WTC11 (cell line): Measurements from ENCODE around the gene GRXCR2. TPM values are rescaled to one million over a fixed set of nuclear protein-coding genes. Genes with fewer than 3 reads are reported as not detected.

Experiments used
- ATAC-seq: fragments of 200-7000 bp; cut with Tn5 transposase; 2 replicates; pipeline ENCODE4 v1.10.0; 2021; ENCODE audit warnings: mild to moderate bottlenecking, moderate library complexity
- CTCF ChIA-PET: fragments of 300-600 bp; sonication (Branson Sonifier 250); formaldehyde crosslinking; loops from one replicate; lab custom pipeline; 2021; ENCODE audit warnings: antibody characterized with exemption; lab: Charles Lee
- POLR2A ChIA-PET: fragments of 350-600 bp; sonication (Branson Sonifier 250); formaldehyde crosslinking; loops from one replicate; lab custom pipeline; 2021; ENCODE audit warnings: antibody characterized with exemption; lab: Charles Lee
- DNase-seq: peaks from one replicate; pipeline ENCODE4 v3.0.0; 2021; ENCODE audit warnings: low spot score
- H3K27ac Mint-ChIP-seq: 2 replicates; pipeline ENCODE4 v1.8.0; 2021; ENCODE audit warnings: mixed read lengths
- H3K27me3 Mint-ChIP-seq: 2 replicates; pipeline ENCODE4 v1.8.0; 2021; ENCODE audit warnings: low read depth, mild to moderate bottlenecking, moderate library complexity, mixed read lengths
- H3K36me3 Mint-ChIP-seq: 2 replicates; pipeline ENCODE4 v1.8.0; 2021; ENCODE audit warnings: mixed read lengths
- H3K4me1 Mint-ChIP-seq: 2 replicates; pipeline ENCODE4 v1.8.0; 2022; ENCODE audit warnings: mixed read lengths
- H3K4me3 Mint-ChIP-seq: 2 replicates; pipeline ENCODE4 v1.8.0; 2021; ENCODE audit warnings: mild to moderate bottlenecking, moderate library complexity, mixed read lengths
- H3K9me3 Mint-ChIP-seq: 2 replicates; pipeline ENCODE4 v1.8.0; 2021; ENCODE audit warnings: mixed read lengths
- ATF1 ChIP-seq: sonication (generic); formaldehyde crosslinking; IDR thresholded peaks from 2 replicates; pipeline ENCODE4 v1.8.1; 2023; ENCODE audit warnings: mild to moderate bottlenecking, moderate library complexity, missing genetic modification reagents
- CREB1 ChIP-seq: sonication (generic); formaldehyde crosslinking; IDR thresholded peaks from 2 replicates; pipeline ENCODE4 v1.8.0; 2023; ENCODE audit warnings: mild to moderate bottlenecking, missing genetic modification reagents
- CREM ChIP-seq: sonication (generic); formaldehyde crosslinking; IDR thresholded peaks from 2 replicates; pipeline ENCODE4 v1.8.1; 2022; ENCODE audit warnings: mild to moderate bottlenecking, missing genetic modification reagents, moderate library complexity
- E2F4 ChIP-seq: sonication (generic); formaldehyde crosslinking; IDR thresholded peaks from 2 replicates; pipeline ENCODE4 v1.8.1; 2022; ENCODE audit warnings: low read depth, mild to moderate bottlenecking, moderate library complexity, missing genetic modification reagents, borderline replicate concordance
- E2F5 ChIP-seq: sonication (generic); formaldehyde crosslinking; IDR thresholded peaks from 2 replicates; pipeline ENCODE4 v1.8.1; 2022; ENCODE audit warnings: mild to moderate bottlenecking, moderate library complexity, missing genetic modification reagents
- EMX1 ChIP-seq: fragments of 250-450 bp; sonication (Bioruptor Pico); IDR thresholded peaks from 2 replicates; pipeline ENCODE4 v1.8.0; 2021; ENCODE audit warnings: mild to moderate bottlenecking
- GRHL2 ChIP-seq: fragments of 250-450 bp; sonication (Bioruptor Pico); IDR thresholded peaks from 2 replicates; pipeline ENCODE4 v1.8.0; 2022; ENCODE audit warnings: mild to moderate bottlenecking, moderate library complexity; ENCODE audit not compliant: insufficient replicate concordance, severe bottlenecking
- HMGA2 ChIP-seq: fragments of 250-450 bp; sonication (Bioruptor Pico); IDR thresholded peaks from 2 replicates; pipeline ENCODE4 v1.4.0; 2021; ENCODE audit warnings: mild to moderate bottlenecking, moderate library complexity
- IRF2 ChIP-seq: sonication (generic); formaldehyde crosslinking; IDR thresholded peaks from 2 replicates; pipeline ENCODE4 v1.8.0; 2022; ENCODE audit warnings: low read depth, missing genetic modification reagents, borderline replicate concordance
- PRDM15 ChIP-seq: sonication (generic); formaldehyde crosslinking; IDR thresholded peaks from 2 replicates; pipeline ENCODE4 v1.8.0; 2022; ENCODE audit warnings: missing genetic modification reagents
- RELA ChIP-seq: sonication (generic); formaldehyde crosslinking; IDR thresholded peaks from 2 replicates; pipeline ENCODE4 v1.8.1; 2022; ENCODE audit warnings: missing genetic modification reagents, mild to moderate bottlenecking, borderline replicate concordance
- RORB ChIP-seq: fragments of 250-450 bp; sonication (Bioruptor Pico); IDR thresholded peaks from 2 replicates; pipeline ENCODE4 v1.9.0; 2021; ENCODE audit warnings: mild to moderate bottlenecking
- SMAD4 ChIP-seq: sonication (generic); formaldehyde crosslinking; IDR thresholded peaks from 2 replicates; pipeline ENCODE4 v1.8.0; 2022; ENCODE audit warnings: mild to moderate bottlenecking, missing genetic modification reagents
- SOX15 ChIP-seq: fragments of 250-450 bp; sonication (Bioruptor Pico); IDR thresholded peaks from 2 replicates; pipeline ENCODE4 v1.9.0; 2021; ENCODE audit warnings: mild to moderate bottlenecking
- USF2 ChIP-seq: sonication (generic); formaldehyde crosslinking; IDR thresholded peaks from 2 replicates; pipeline ENCODE4 v1.8.1; 2023; ENCODE audit warnings: mild to moderate bottlenecking, missing genetic modification reagents, moderate library complexity
- ZBTB43 ChIP-seq: sonication (generic); formaldehyde crosslinking; IDR thresholded peaks from 2 replicates; pipeline ENCODE4 v1.8.1; 2023; ENCODE audit warnings: mild to moderate bottlenecking, missing genetic modification reagents
- ZNF232 ChIP-seq: sonication (generic); formaldehyde crosslinking; IDR thresholded peaks from 2 replicates; pipeline ENCODE4 v1.8.0; 2022; ENCODE audit warnings: mild to moderate bottlenecking, missing genetic modification reagents
- ZNF281 ChIP-seq: sonication (generic); formaldehyde crosslinking; IDR thresholded peaks from 2 replicates; pipeline ENCODE4 v1.8.0; 2023; ENCODE audit warnings: mild to moderate bottlenecking, missing genetic modification reagents
- ZNF416 ChIP-seq: fragments of 250-450 bp; sonication (Bioruptor Pico); IDR thresholded peaks from 2 replicates; pipeline ENCODE4 v1.9.0; 2021; ENCODE audit warnings: mild to moderate bottlenecking, inconsistent platforms
- ZNF671 ChIP-seq: fragments of 250-450 bp; sonication (Bioruptor Pico); IDR thresholded peaks from 2 replicates; pipeline ENCODE4 v1.8.0; 2021; ENCODE audit warnings: mild to moderate bottlenecking
- total RNA-seq: library from RNA; stranded (reverse); gene quantifications from 3 replicates; pipeline ENCODE4 v1.2.3, GENCODE V29; 2021

The GRXCR2 gene
- total RNA-seq, 1 experiment from 2014 or later = not detected

GRCh38 chr5:145911164-145911563 lies 38.4 kb upstream of the GRXCR2 start:
- no peak overlapping the region for H3K4me3 Mint-ChIP-seq
- H3K27ac Mint-ChIP-seq = no peak overlapping the region
- ATAC-seq = peak; percentile 24; the same call in 1 of the 2 replicates
- H3K27me3 Mint-ChIP-seq = no peaks in the 10 kb centered on the region; the same call in 1 of the 2 replicates
- POLR2A ChIA-PET = no interaction called here
- CTCF ChIA-PET = no interaction called here
- H3K4me1 Mint-ChIP-seq = peaks cover 4% of the 10 kb centered on the region
- no peaks in the 10 kb centered on the region for H3K9me3 Mint-ChIP-seq
- DNase-seq = no peak
- H3K36me3 Mint-ChIP-seq = no peaks in the 10 kb centered on the region
- TF ChIP-seq SMAD4 (no peak), HMGA2 (no peak), CREB1 (CRISPR knock-in tag) (no peak), ATF1 (no peak), PRDM15 (no peak), ZNF416 (CRISPR knock-in tag) (no peak), USF2 (CRISPR knock-in tag) (no peak), GRHL2 (CRISPR knock-in tag) (no peak)

- H3K4me3 Mint-ChIP-seq = no peak overlapping the region
- no peaks in the 10 kb centered on the region for H3K36me3 Mint-ChIP-seq
- H3K27me3 Mint-ChIP-seq = no peaks in the 10 kb centered on the region; the same call in 1 of the 2 replicates
- DNase-seq = no peak
- H3K9me3 Mint-ChIP-seq = no peaks in the 10 kb centered on the region
- ATAC-seq = peak; percentile 74
- CTCF ChIA-PET = interaction anchor here (0.7 to 2.8 kb wide), 13 partner anchors 10 to 211 kb away, joined by 3 to 20 read pairs (median 4); no protein-coding TSS in a partner anchor
- H3K27ac Mint-ChIP-seq = no peak overlapping the region
- no peak for TF ChIP-seq RORB (CRISPR knock-in tag)
- TF ChIP-seq SOX15 (CRISPR knock-in tag) = no peak
- no peak for TF ChIP-seq ZNF232
- no peak for TF ChIP-seq ZNF671
- no peak for TF ChIP-seq EMX1 (CRISPR knock-in tag)
- TF ChIP-seq IRF2 (CRISPR knock-in tag) = no peak
- no peak for TF ChIP-seq RELA
- TF ChIP-seq ZNF281 = no peak
- no peak for TF ChIP-seq E2F4
- no peak for TF ChIP-seq E2F5
- TF ChIP-seq CREM (CRISPR knock-in tag) = no peak
- no peak for TF ChIP-seq ZBTB43 (CRISPR knock-in tag)
- peaks cover 4% of the 10 kb centered on the region for H3K4me1 Mint-ChIP-seq
- POLR2A ChIA-PET = no interaction called here
These were observed 35.6 kb upstream of the GRXCR2 start for GRCh38 chr5:145908206-145908960.
